Endothelial cell of umbilical vein (primary cell): ENCODE data around the gene ANKFN1. TPM values are rescaled to one million over a fixed set of nuclear protein-coding genes. Genes with fewer than 3 reads are reported as not detected.

Source experiments
- BruUV-seq: library from RNA; stranded (reverse); fragments of 400-500 nt; replicated peaks from 2 replicates; lab custom pipeline; 2021; lab: Mats Ljungman, UMichigan
- CTCF ChIA-PET: fragments of 300-600, 350-600 bp; sonication (Branson Sonifier 250); formaldehyde crosslinking; loops from one replicate; lab custom pipeline; 2021; ENCODE audit warnings: antibody characterized with exemption, inconsistent platforms; lab: Charles Lee
- POLR2A ChIA-PET: fragments of 300-600, 350-600 bp; sonication (Branson Sonifier 250); formaldehyde crosslinking; loops from one replicate; lab custom pipeline; 2021; ENCODE audit warnings: antibody characterized with exemption, inconsistent platforms; lab: Charles Lee
- DNase-seq: peaks from one replicate; pipeline ENCODE4 v3.0.0-alpha.2; 2011; ENCODE audit warnings: low read depth, low spot score
- FAIRE-seq: peaks from 2 replicates; lab custom pipeline; 2011; peaks lifted over from hg19 to GRCh38; lab: Jason Lieb, UNC
- H2AFZ ChIP-seq: 2 replicates; pipeline ENCODE4 v1.6.0; 2012; ENCODE audit warnings: low read depth, low read length, control low read depth, inconsistent platforms
- H3K27ac ChIP-seq: 2 replicates; pipeline ENCODE4 v1.5.1; 2011; ENCODE audit warnings: low read depth, mild to moderate bottlenecking, control low read depth, low read length, moderate library complexity; ENCODE audit not compliant: insufficient read depth
- H3K27me3 ChIP-seq, 2 experiments: 2 replicates each; pipeline versions ENCODE4 v1.6.0 to v1.6.1; 2011; ENCODE audit warnings: low read length in 2 of 2, mixed read lengths in 1 of 2; ENCODE audit not compliant: control insufficient read depth in 2 of 2, insufficient read depth in 2 of 2
- H3K36me3 ChIP-seq, 2 experiments: 2 replicates in 1 of 2; 3 replicates in 1 of 2; pipeline ENCODE4 v1.5.1; 2011; ENCODE audit warnings: low read length in 2 of 2, mild to moderate bottlenecking in 1 of 2, moderate library complexity in 1 of 2; ENCODE audit not compliant: control insufficient read depth in 2 of 2, insufficient read depth in 2 of 2; ENCODE audit errors: extremely low read depth in 1 of 2
- H3K4me1 ChIP-seq: 3 replicates; pipeline ENCODE4 v1.5.1; 2011; ENCODE audit warnings: mild to moderate bottlenecking, low read length; ENCODE audit not compliant: control insufficient read depth, insufficient read depth; ENCODE audit errors: extremely low read depth
- H3K4me2 ChIP-seq: 2 replicates; pipeline ENCODE4 v1.6.1; 2011; ENCODE audit warnings: low read length, control low read depth, mixed read lengths; ENCODE audit not compliant: insufficient read depth
- H3K4me3 ChIP-seq, 3 experiments: fragments of 200-600 bp in 1 of 3; sonication (generic), shearing (Covaris generic) in 1 of 3; replicated peaks in 1 of 3; 2 replicates each; pipeline ENCODE4 v1.5.1; 2011 to 2016; ENCODE audit warnings: control low read depth in 3 of 3, low read length in 3 of 3, mild to moderate bottlenecking in 2 of 3, inconsistent platforms in 1 of 3, low read depth in 1 of 3, moderate library complexity in 1 of 3; ENCODE audit not compliant: insufficient read depth in 1 of 3
- H3K79me2 ChIP-seq: 2 replicates; pipeline ENCODE4 v1.6.0; 2012; ENCODE audit warnings: low read length, inconsistent platforms; ENCODE audit not compliant: control insufficient read depth, insufficient read depth
- H3K9ac ChIP-seq: replicated peaks from 2 replicates; pipeline ENCODE3; 2011; ENCODE audit warnings: low read length, control low read depth; ENCODE audit not compliant: insufficient read depth; ENCODE audit errors: extremely low read depth
- H3K9me1 ChIP-seq: replicated peaks from 3 replicates; pipeline ENCODE4 v1.6.0; 2011; ENCODE audit warnings: mild to moderate bottlenecking, low read length; ENCODE audit not compliant: control insufficient read depth, insufficient read depth; ENCODE audit errors: extremely low read depth
- H3K9me3 ChIP-seq: replicated peaks from 2 replicates; pipeline ENCODE4 v1.5.1; 2012; ENCODE audit warnings: low read length, inconsistent platforms; ENCODE audit not compliant: control insufficient read depth, insufficient read depth
- H4K20me1 ChIP-seq: replicated peaks from 2 replicates; pipeline ENCODE3; 2011; ENCODE audit warnings: mild to moderate bottlenecking, low read length; ENCODE audit not compliant: control insufficient read depth, insufficient read depth; ENCODE audit errors: extremely low read depth
- EZH2 ChIP-seq: IDR thresholded peaks from 2 replicates; pipeline ENCODE4 v1.6.1; 2012; ENCODE audit warnings: borderline replicate concordance, low read depth, mild to moderate bottlenecking, moderate library complexity, low read length, inconsistent platforms; ENCODE audit not compliant: severe bottlenecking
- FOS ChIP-seq: IDR thresholded peaks from 2 replicates; pipeline ENCODE4 v1.6.1; 2011; ENCODE audit warnings: mild to moderate bottlenecking, low read length, moderate library complexity, borderline replicate concordance; ENCODE audit not compliant: insufficient read depth
- GATA2 ChIP-seq: IDR thresholded peaks from 2 replicates; pipeline ENCODE4 v1.7.0; 2011; ENCODE audit warnings: low read depth, mild to moderate bottlenecking, moderate library complexity, mixed read lengths, low read length; ENCODE audit not compliant: insufficient read length, insufficient read depth
- JUN ChIP-seq: IDR thresholded peaks from 2 replicates; pipeline ENCODE4 v1.6.1; 2011; ENCODE audit warnings: borderline replicate concordance, low read depth; ENCODE audit not compliant: insufficient read length, insufficient read depth
- MYC ChIP-seq: IDR thresholded peaks from one replicate; pipeline ENCODE4 v1.6.1; 2011; ENCODE audit warnings: mild to moderate bottlenecking, low read depth, low read length
- POLR2A ChIP-seq: IDR thresholded peaks from 2 replicates; pipeline ENCODE4 v1.6.1; 2012; ENCODE audit warnings: low read depth, mild to moderate bottlenecking, control low read depth, low read length
- POLR2AphosphoS5 ChIP-seq: IDR thresholded peaks from 2 replicates; pipeline ENCODE4 v1.6.1; 2012; ENCODE audit warnings: low read depth, mild to moderate bottlenecking, control low read depth, low read length, moderate library complexity; ENCODE audit not compliant: insufficient read depth
- dilution Hi-C: fragments of 300-500 bp; cut with MboI; formaldehyde crosslinking; loops from one replicate; pipeline ENCODE4 v1.15.0; 2019; ENCODE audit warnings: low sequenced_read_pairs; ENCODE audit not compliant: extremely low pct_ligation_motif_present
- intact Hi-C: fragments of 100-400 bp; cut with micrococcal nuclease; formaldehyde crosslinking; loops from one replicate; pipeline ENCODE4 v1.10.0; 2022
- polyA plus RNA-seq, 4 experiments: library from polyadenylated mRNA; depleted of rRNA in 3 of 4; stranded (reverse) in 3 of 4; unstranded in 1 of 4; fragments of >200 nt; gene quantifications; 2 replicates each; pipeline versions ENCODE4 v1.2.1 to v1.2.3, GENCODE V29; 2011 to 2012; ENCODE audit warnings: missing spikeins in 1 of 4
- total RNA-seq: library from RNA; stranded (reverse); gene quantifications from 2 replicates; pipeline ENCODE4 v1.2.3, GENCODE V29; 2021
- TF ChIP-seq, protein P1 (sequence below), 2 donors: IDR thresholded peaks; 1 replicate in 1 of 2; 2 replicates in 1 of 2; pipeline ENCODE4 v1.5.1; 2011; ENCODE audit warnings: low read length in 2 of 2, mild to moderate bottlenecking in 2 of 2, moderate library complexity in 2 of 2, control low read depth in 1 of 2, inconsistent platforms in 1 of 2, low read depth in 1 of 2; ENCODE audit not compliant: insufficient read depth in 1 of 2; ENCODE audit errors: extremely low read depth in 1 of 2
- TF ChIP-seq, protein P2 (sequence below): IDR thresholded peaks from 2 replicates; pipeline ENCODE4 v1.6.1; 2011; ENCODE audit not compliant: insufficient read depth, insufficient read length

Gene ANKFN1
- total and polyA plus RNA-seq, 2 donors (not counting 3 experiments of a cell fraction or from before 2014, with no cell fraction given), result 0.15 TPM; not detected in 1

DNA sequence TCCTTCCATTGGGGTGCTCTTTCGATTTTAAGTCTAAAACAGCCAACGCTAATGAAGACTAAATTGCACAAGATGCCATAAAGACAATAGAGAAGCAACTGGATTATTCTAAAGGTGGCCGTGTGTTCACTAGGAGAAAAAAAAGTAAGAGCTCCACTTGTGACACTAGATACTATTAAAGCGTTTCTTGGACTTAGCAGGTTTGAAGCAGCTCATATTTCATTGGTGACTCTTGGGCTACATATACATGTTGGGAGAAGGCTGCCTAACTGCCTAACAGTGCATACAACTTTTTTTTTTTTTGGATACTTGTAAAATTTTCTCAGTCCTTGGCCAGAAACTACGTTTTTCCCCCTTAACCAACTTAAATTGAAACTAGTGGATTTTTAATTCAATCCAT, 328.4 kb downstream of the ANKFN1 start:
- TF ChIP-seq MYC (no peak), POLR2A (no peak), GATA2 (no peak), JUN (no peak), POLR2AphosphoS5 (no peak), FOS (no peak), EZH2 (no peak)
- TF ChIP-seq, protein P1, sequence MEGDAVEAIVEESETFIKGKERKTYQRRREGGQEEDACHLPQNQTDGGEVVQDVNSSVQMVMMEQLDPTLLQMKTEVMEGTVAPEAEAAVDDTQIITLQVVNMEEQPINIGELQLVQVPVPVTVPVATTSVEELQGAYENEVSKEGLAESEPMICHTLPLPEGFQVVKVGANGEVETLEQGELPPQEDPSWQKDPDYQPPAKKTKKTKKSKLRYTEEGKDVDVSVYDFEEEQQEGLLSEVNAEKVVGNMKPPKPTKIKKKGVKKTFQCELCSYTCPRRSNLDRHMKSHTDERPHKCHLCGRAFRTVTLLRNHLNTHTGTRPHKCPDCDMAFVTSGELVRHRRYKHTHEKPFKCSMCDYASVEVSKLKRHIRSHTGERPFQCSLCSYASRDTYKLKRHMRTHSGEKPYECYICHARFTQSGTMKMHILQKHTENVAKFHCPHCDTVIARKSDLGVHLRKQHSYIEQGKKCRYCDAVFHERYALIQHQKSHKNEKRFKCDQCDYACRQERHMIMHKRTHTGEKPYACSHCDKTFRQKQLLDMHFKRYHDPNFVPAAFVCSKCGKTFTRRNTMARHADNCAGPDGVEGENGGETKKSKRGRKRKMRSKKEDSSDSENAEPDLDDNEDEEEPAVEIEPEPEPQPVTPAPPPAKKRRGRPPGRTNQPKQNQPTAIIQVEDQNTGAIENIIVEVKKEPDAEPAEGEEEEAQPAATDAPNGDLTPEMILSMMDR (IDR thresholded peaks at IDR 0.05; ENCODE audit: extremely low read depth in 1 of 2, insufficient read depth in 1 of 2, low read depth in 1 of 2, low read length in 2 of 2), result no peak
- TF ChIP-seq, protein P2, sequence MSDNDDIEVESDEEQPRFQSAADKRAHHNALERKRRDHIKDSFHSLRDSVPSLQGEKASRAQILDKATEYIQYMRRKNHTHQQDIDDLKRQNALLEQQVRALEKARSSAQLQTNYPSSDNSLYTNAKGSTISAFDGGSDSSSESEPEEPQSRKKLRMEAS, result no peak
- intact Hi-C loops (no loop called here), dilution Hi-C loops (no loop called here)
- Histone ChIP-seq H3K4me1 (no peaks in the 10 kb centered on the region), H2AFZ (no peak overlapping the region), H3K9ac (no peak overlapping the region), H3K79me2 (no peaks in the 10 kb centered on the region), H3K27ac (no peak overlapping the region), H3K9me3 (no peaks in the 10 kb centered on the region), H3K9me1 (no peaks in the 10 kb centered on the region), H3K4me3 (no peak overlapping the region), H3K4me2 (no peak overlapping the region), H3K27me3 (peaks cover 0 to 7% of the 10 kb centered on the region in 2 experiments), H3K36me3 (no peaks in the 10 kb centered on the region), H4K20me1 (no peaks in the 10 kb centered on the region)
- no peak for FAIRE-seq
- POLR2A ChIA-PET, result no interaction called here
- BruUV-seq, result no TSS peak
- CTCF ChIA-PET, result interaction anchor here (1.9 kb wide), 1 partner anchor 18 kb away, joined by 7 read pairs; no protein-coding TSS in a partner anchor
- DNase-seq, result no peak
